ENCODE results near the gene PFDN1.

Gene PFDN1

GRCh38 chr5:140258016-140258415, 44.9 kb downstream of the PFDN1 start:
- no peak for DNase-seq

- DNase-seq: no peak
Observed at GRCh38 chr5:140256726-140257125, 46.2 kb downstream of the PFDN1 start.

GRCh38 chr5:140255460-140256157, 47.3 kb downstream of the PFDN1 start:
- no peak for DNase-seq

- DNase-seq: no peak
Observed at GRCh38 chr5:140253985-140254384, 48.9 kb downstream of the PFDN1 start.

GRCh38 chr5:140252470-140253126, 50.3 kb downstream of the PFDN1 start:
- no peak for DNase-seq

- peak; percentile 3 for DNase-seq
Observed at GRCh38 chr5:140251527-140251973, 51.4 kb downstream of the PFDN1 start.

- DNase-seq: no peak
Observed at GRCh38 chr5:140250386-140250785, 52.5 kb downstream of the PFDN1 start.

- DNase-seq: no peak
Observed at GRCh38 chr5:140249536-140249935, 53.4 kb downstream of the PFDN1 start.

- DNase-seq: no peak
Observed at GRCh38 chr5:140248414-140248813, 54.5 kb downstream of the PFDN1 start.

- DNase-seq: no peak
Observed at GRCh38 chr5:140246378-140247122, 56.4 kb downstream of the PFDN1 start.

GRCh38 chr5:140245926-140246325, 57.0 kb downstream of the PFDN1 start:
- DNase-seq: no peak

- no peak for DNase-seq
Observed at GRCh38 chr5:140245341-140245740, 57.6 kb downstream of the PFDN1 start.

- DNase-seq: no peak
Observed at GRCh38 chr5:140244525-140245025, 58.3 kb downstream of the PFDN1 start.

- DNase-seq: no peak
Observed at GRCh38 chr5:140243706-140244250, 59.1 kb downstream of the PFDN1 start.

GRCh38 chr5:140242890-140243585, 59.9 kb downstream of the PFDN1 start:
- DNase-seq: no peak

GRCh38 chr5:140242099-140242498, 60.8 kb downstream of the PFDN1 start:
- no peak for DNase-seq

GRCh38 chr5:140240987-140241706, 61.8 kb downstream of the PFDN1 start:
- DNase-seq: no peak

- no peak for DNase-seq
Observed at GRCh38 chr5:140239939-140240700, 62.8 kb downstream of the PFDN1 start.

GRCh38 chr5:140239461-140239860, 63.4 kb downstream of the PFDN1 start:
- no peak for DNase-seq

- DNase-seq: no peak
Observed at GRCh38 chr5:140238756-140239155, 64.1 kb downstream of the PFDN1 start.

- no peak for DNase-seq
Observed at GRCh38 chr5:140236891-140237598, 65.9 kb downstream of the PFDN1 start.

Measured in KG1 (cell line).